Fibroblast of pulmonary artery (primary cell): ENCODE measurements around the gene PPHLN1.
A peak's percentile ranks its signal among the peaks of the same experiment; 100 is the strongest.

Experiments
- DNase-seq: peaks from one replicate; pipeline ENCODE4 v3.0.0-alpha.2; 2010; ENCODE audit warnings: low read depth
- H3K4me3 ChIP-seq: replicated peaks from 2 replicates; pipeline ENCODE4 v1.5.1; 2011; ENCODE audit warnings: low read depth, mild to moderate bottlenecking, control low read depth, low read length, moderate library complexity
- TF ChIP-seq, protein P1 (sequence below): IDR thresholded peaks from 2 replicates; pipeline ENCODE4 v1.5.1; 2011; ENCODE audit warnings: mild to moderate bottlenecking, control low read depth, low read length, inconsistent platforms; ENCODE audit errors: missing control alignments

Gene PPHLN1

DNA sequence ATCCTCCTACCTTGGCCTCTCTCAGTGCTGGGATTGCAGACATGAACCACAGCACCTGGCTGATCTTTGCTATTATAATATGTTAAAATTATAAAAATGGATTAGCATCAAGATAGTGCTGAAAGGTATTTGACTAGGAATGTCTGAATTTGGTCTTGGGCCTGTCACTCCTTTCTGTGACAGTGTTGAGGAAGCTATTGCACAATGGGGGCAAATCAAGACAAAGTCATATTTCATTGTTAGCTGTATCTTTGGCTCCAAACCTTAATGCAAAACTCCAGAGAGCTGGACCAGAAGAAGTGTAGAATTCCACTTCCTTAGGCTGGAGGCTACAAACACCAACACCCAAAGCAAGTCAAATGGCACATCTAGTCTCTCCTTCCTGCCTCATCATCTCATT is 42.2 kb upstream of the PPHLN1 start:
- H3K4me3 ChIP-seq, result no peak overlapping the region
- DNase-seq, result no peak
- TF ChIP-seq, protein P1, sequence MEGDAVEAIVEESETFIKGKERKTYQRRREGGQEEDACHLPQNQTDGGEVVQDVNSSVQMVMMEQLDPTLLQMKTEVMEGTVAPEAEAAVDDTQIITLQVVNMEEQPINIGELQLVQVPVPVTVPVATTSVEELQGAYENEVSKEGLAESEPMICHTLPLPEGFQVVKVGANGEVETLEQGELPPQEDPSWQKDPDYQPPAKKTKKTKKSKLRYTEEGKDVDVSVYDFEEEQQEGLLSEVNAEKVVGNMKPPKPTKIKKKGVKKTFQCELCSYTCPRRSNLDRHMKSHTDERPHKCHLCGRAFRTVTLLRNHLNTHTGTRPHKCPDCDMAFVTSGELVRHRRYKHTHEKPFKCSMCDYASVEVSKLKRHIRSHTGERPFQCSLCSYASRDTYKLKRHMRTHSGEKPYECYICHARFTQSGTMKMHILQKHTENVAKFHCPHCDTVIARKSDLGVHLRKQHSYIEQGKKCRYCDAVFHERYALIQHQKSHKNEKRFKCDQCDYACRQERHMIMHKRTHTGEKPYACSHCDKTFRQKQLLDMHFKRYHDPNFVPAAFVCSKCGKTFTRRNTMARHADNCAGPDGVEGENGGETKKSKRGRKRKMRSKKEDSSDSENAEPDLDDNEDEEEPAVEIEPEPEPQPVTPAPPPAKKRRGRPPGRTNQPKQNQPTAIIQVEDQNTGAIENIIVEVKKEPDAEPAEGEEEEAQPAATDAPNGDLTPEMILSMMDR, result no peak

DNA sequence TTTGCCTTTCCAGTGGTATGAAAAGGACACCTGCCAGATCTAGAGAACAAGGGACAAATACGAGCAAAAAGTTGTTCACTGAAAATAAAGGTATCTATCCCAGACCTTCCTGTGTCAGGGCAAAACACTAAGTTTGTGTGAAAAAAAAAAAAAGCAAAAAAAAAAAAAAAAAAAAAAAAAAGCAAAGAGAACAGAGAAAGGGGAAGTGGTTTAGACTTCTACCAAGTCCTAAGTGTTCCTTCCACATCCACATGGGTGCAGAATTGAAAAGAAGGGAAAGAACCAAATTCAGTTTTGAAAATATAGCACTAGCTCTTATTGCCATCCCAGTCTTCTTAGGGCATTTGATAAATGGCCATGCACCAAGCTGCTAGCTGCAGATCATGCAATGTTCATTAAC is 41.8 kb upstream of the PPHLN1 start:
- TF ChIP-seq, protein P1, result no peak

DNA sequence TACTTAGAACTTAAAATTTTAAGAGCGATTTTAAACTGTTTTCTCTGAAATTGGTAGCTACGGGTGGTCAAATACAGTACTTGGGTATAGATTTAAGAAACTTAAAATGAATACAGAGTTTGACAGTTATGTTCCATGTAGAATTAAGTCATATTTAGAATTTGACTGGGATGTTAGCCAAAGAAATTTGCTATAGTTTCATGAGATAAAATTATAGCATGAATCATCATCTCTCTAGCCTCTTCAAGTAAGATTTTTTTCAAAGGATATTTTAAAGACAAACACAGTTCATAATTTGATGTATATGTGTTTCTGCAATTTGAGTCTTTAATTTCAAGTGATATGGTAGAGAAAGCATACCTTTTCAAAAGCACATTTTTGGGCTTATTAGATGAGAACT is 41.1 kb upstream of the PPHLN1 start:
- DNase-seq, result peak; percentile 49
- TF ChIP-seq, protein P1, result no peak

More for the DNA sequence above, 41.8 kb upstream of the PPHLN1 start:
- no peak for DNase-seq
- H3K4me3 ChIP-seq, result no peak overlapping the region

DNA sequence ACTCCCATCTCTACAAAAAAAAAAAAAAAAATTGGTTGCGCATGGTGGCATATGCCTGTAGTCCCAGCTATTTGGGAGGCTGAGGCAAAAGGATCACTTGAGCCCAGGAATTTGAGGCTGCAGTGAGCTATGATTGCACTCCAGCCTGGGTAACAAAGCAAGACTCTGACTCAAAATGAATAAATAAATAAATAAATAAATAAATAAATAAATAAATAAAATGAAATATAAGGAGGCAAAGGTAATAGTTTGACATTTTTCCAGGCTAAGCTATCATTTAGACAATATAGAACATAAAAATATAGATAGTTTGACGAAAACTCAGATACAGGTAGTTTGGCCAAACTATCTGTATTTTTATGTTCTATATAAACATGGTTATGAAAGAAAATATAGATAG is 40.5 kb upstream of the PPHLN1 start:
- TF ChIP-seq, protein P1, result no peak
- no peak overlapping the region for H3K4me3 ChIP-seq
- no peak for DNase-seq

More for the DNA sequence above, 41.1 kb upstream of the PPHLN1 start:
- no peak overlapping the region for H3K4me3 ChIP-seq

DNA sequence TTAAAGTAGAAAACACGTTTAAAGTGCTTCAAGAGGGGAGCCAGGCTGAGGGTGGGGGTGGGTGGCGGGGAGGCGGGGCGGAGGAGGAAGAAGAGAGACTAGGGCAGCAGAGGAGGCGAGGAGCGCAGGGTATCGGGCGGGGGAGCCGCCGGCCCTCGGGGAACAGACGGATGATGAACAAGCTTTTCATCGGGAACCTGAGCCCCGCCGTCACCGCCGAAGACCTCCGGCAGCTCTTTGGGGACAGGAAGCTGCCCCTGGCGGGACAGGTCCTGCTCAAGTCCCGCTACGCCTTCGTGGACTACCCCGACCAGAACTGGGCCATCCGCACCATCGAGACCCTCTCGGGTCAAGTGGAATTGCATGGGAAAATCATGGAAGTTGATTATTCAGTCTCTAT is 39.2 kb upstream of the PPHLN1 start:
- TF ChIP-seq, protein P1, result no peak
- no peak for DNase-seq
- no peak overlapping the region for H3K4me3 ChIP-seq

DNA sequence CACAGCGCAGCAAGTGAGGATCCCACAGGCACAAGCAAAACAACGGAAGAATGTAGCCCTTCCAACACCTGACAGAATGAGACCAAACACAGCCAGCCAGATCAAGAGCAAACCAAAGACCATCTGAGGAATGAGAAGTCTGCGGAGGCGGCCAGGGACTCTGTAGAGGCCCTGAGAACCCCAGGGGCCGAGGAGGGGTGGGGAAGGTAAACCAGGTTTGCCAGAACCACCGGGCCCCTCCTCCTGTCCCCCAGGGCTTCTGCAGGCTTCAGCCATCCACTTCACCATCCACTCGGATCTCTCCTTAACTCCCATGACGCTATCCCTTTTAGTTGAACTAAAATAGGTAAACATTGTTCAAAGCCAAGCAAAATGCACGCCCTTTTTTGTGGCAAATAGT is 37.4 kb upstream of the PPHLN1 start:
- TF ChIP-seq, protein P1, result no peak
- H3K4me3 ChIP-seq, result no peak overlapping the region
- no peak for DNase-seq

DNA sequence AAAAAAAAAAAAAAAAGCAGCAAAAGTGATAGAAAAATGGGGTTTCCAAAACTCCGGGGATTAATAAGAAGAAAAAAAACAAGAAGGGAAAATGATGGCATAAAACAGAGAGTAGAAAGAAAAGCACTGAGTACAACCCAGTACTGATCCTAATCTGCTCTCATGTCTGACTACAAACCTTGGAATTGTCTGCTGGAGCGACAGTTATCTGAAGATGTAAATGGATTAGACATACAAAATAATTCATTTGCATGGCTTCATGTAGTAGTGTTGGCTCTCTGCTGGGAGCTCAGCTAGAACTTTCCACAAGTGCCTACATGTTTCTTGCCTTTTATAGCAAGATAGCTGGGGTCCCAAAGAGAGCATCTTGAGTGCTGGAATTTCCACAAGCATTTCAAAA is 34.3 kb upstream of the PPHLN1 start:
- TF ChIP-seq, protein P1, result no peak
- DNase-seq, result no peak
- no peak overlapping the region for H3K4me3 ChIP-seq
